NT2/D1 (cell line): ENCODE measurements around the gene LAGE3.

Source experiments
- SUZ12 ChIP-seq: IDR thresholded peaks from 2 replicates; pipeline ENCODE4 v1.6.1; 2011; ENCODE audit not compliant: insufficient read length, insufficient read depth; ENCODE audit errors: extremely low read depth
- YY1 ChIP-seq: IDR thresholded peaks from 2 replicates; pipeline ENCODE4 v1.6.1; 2011; ENCODE audit not compliant: insufficient read length, insufficient read depth

GRCh38 chrX:154435171-154435733 is 43.8 kb downstream of the LAGE3 start:
- no peak for TF ChIP-seq SUZ12
- no peak for TF ChIP-seq YY1
